Measurements from ENCODE around the gene MEGF8.

GRCh38 chr19:42327381-42327780 lies 1.9 kb downstream of the MEGF8 start:
- TF ChIP-seq EZH2phosphoT487 (IDR thresholded peaks at IDR 0.05; ENCODE audit: low read depth), result no peak
- TF ChIP-seq CTCF (IDR thresholded peaks at IDR 0.05; ENCODE audit: low read depth, low read length), result no peak
